Caco-2 (cell line): Measurements from ENCODE around the gene OSBPL6. TPM values are rescaled to one million over a fixed set of nuclear protein-coding genes. Genes with fewer than 3 reads are reported as not detected.

Source experiments
- BruUV-seq: library from RNA; stranded (reverse); fragments of 400-500 nt; replicated peaks from 2 replicates; lab custom pipeline; 2021; lab: Mats Ljungman, UMichigan
- CTCF ChIA-PET: fragments of 300-600 bp; sonication (Branson Sonifier 250); formaldehyde crosslinking; loops from one replicate; lab custom pipeline; 2022; ENCODE audit warnings: antibody characterized with exemption; lab: Charles Lee
- POLR2A ChIA-PET: fragments of 300-600 bp; sonication (Branson Sonifier 250); formaldehyde crosslinking; loops from one replicate; lab custom pipeline; 2022; ENCODE audit warnings: antibody characterized with exemption; lab: Charles Lee
- DNase-seq, 2 experiments: peaks; one replicate each; pipeline versions ENCODE4 v3.0.0 to v3.0.0-alpha.2; 2020 to 2022
- H3K27me3 ChIP-seq: replicated peaks from 2 replicates; pipeline ENCODE4 v1.6.0; 2011; ENCODE audit warnings: low read length; ENCODE audit not compliant: control insufficient read depth, insufficient read depth
- H3K36me3 ChIP-seq: 2 replicates; pipeline ENCODE4 v1.5.1; 2011; ENCODE audit warnings: low read length; ENCODE audit not compliant: control insufficient read depth, insufficient read depth
- H3K4me1 ChIP-seq: fragments of 250-450 bp; sonication (Bioruptor Pico); 2 replicates; pipeline ENCODE4 v1.5.1; 2020; ENCODE audit warnings: mild to moderate bottlenecking
- H3K4me3 ChIP-seq: 2 replicates; pipeline ENCODE4 v1.5.1; 2011; ENCODE audit warnings: low read depth, mild to moderate bottlenecking, control low read depth, low read length
- H3K9me3 ChIP-seq: fragments of 250-450 bp; sonication (Bioruptor Pico); 2 replicates; pipeline ENCODE4 v1.5.1; 2020; ENCODE audit warnings: mild to moderate bottlenecking, moderate library complexity
- H3K27ac Mint-ChIP-seq: one replicate; pipeline ENCODE4 v1.8.0; 2022; ENCODE audit warnings: mixed read lengths; ENCODE audit not compliant: unreplicated experiment
- H3K27me3 Mint-ChIP-seq: one replicate; pipeline ENCODE4 v1.8.0; 2022; ENCODE audit warnings: mixed read lengths; ENCODE audit not compliant: insufficient read depth, unreplicated experiment
- H3K36me3 Mint-ChIP-seq: one replicate; pipeline ENCODE4 v1.8.0; 2022; ENCODE audit warnings: mild to moderate bottlenecking, mixed read lengths; ENCODE audit not compliant: insufficient read depth, unreplicated experiment
- H3K4me1 Mint-ChIP-seq: one replicate; pipeline ENCODE4 v1.8.0; 2022; ENCODE audit warnings: low read depth, mixed read lengths; ENCODE audit not compliant: unreplicated experiment
- H3K4me3 Mint-ChIP-seq: one replicate; pipeline ENCODE4 v1.8.0; 2022; ENCODE audit warnings: mild to moderate bottlenecking, moderate library complexity, mixed read lengths; ENCODE audit not compliant: unreplicated experiment
- H3K9me3 Mint-ChIP-seq: one replicate; pipeline ENCODE4 v1.8.0; 2022; ENCODE audit warnings: mixed read lengths; ENCODE audit not compliant: unreplicated experiment
- intact Hi-C: fragments of 100-400 bp; cut with micrococcal nuclease; formaldehyde crosslinking; loops from one replicate; pipeline ENCODE4 v1.10.0; 2022; ENCODE audit not compliant: unreplicated experiment
- total RNA-seq: library from RNA; stranded (reverse); gene quantifications from 2 replicates; pipeline ENCODE4 v1.2.3, GENCODE V29; 2022
- TF ChIP-seq, protein P1 (sequence below), 2 experiments: fragments of 200-600 bp in 1 of 2; IDR thresholded peaks; 1 replicate in 1 of 2; 2 replicates in 1 of 2; pipeline versions ENCODE4 v1.5.1 to v1.8.0; 2011 to 2022; ENCODE audit warnings: antibody characterized with exemption in 1 of 2, control low read depth in 1 of 2, inconsistent platforms in 1 of 2, low read depth in 1 of 2, low read length in 1 of 2, mild to moderate bottlenecking in 1 of 2, moderate library complexity in 1 of 2; ENCODE audit not compliant: insufficient read depth in 1 of 2, severe bottlenecking in 1 of 2, unreplicated experiment in 1 of 2

OSBPL6 gene
- total RNA-seq, 1 experiment from 2014 or later: 1.5 TPM

DNA sequence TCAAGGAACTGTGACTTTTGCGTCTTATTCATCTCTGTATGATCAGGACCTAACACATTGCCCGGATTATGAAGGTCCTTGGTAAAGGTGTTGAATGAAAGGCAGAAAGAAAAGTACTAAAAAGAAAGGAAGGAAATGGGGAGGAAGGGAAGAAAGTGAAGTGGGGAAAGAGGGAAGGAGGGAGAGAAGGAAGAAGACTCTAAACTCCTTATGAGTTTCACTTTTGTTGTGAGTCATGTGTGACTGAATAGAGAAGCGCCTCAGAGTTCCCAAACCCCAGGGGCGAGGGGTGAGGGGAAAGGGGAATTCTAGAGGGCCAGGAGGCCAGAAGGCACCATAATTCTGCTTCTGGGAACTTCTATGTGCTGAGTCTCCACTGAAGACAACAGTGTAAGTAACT is 30.9 kb upstream of the OSBPL6 start:
- POLR2A ChIA-PET: no interaction called here
- DNase-seq: no peak
- no peak overlapping the region for H3K27ac Mint-ChIP-seq
- TF ChIP-seq, protein P1, sequence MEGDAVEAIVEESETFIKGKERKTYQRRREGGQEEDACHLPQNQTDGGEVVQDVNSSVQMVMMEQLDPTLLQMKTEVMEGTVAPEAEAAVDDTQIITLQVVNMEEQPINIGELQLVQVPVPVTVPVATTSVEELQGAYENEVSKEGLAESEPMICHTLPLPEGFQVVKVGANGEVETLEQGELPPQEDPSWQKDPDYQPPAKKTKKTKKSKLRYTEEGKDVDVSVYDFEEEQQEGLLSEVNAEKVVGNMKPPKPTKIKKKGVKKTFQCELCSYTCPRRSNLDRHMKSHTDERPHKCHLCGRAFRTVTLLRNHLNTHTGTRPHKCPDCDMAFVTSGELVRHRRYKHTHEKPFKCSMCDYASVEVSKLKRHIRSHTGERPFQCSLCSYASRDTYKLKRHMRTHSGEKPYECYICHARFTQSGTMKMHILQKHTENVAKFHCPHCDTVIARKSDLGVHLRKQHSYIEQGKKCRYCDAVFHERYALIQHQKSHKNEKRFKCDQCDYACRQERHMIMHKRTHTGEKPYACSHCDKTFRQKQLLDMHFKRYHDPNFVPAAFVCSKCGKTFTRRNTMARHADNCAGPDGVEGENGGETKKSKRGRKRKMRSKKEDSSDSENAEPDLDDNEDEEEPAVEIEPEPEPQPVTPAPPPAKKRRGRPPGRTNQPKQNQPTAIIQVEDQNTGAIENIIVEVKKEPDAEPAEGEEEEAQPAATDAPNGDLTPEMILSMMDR (IDR thresholded peaks at IDR 0.05; ENCODE audit: insufficient read depth in 1 of 2, low read depth in 1 of 2, low read length in 1 of 2, severe bottlenecking in 1 of 2, unreplicated experiment in 1 of 2): no peak
- peaks cover 5% of the 10 kb centered on the region for H3K27me3 Mint-ChIP-seq
- H3K4me1 ChIP-seq: no peaks in the 10 kb centered on the region
- H3K36me3 Mint-ChIP-seq: no peaks in the 10 kb centered on the region
- no peaks in the 10 kb centered on the region for H3K36me3 ChIP-seq
- no peak overlapping the region for H3K4me3 ChIP-seq
- no peaks in the 10 kb centered on the region for H3K9me3 ChIP-seq
- no peak overlapping the region for H3K4me3 Mint-ChIP-seq
- no TSS peak for BruUV-seq
- H3K4me1 Mint-ChIP-seq: no peaks in the 10 kb centered on the region
- H3K27me3 ChIP-seq: no peaks in the 10 kb centered on the region
- H3K9me3 Mint-ChIP-seq: no peaks in the 10 kb centered on the region
- CTCF ChIA-PET: no interaction called here
- intact Hi-C loops: no loop called here

DNA sequence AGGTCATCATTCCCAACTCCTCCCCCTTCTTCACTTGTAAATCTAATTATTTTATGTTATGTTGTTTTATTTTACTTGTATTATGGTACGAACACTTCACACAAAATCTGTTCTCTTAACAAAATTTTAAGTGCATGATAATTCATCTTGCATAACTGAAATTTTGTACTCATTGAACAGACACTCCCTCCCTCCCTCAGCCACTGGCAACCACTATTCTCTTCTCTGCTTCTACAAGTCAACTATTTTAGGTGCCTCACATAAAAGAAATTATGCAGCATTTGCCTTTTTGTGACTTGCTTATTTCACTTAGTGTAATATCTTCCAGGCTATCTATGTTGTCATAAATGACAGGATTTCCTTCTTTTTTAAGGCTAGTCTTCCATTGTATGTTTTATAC is 30.4 kb upstream of the OSBPL6 start:
- Mint-ChIP-seq H3K27ac (no peak overlapping the region), H3K9me3 (no peaks in the 10 kb centered on the region), H3K27me3 (peaks cover 5% of the 10 kb centered on the region), H3K4me3 (no peak overlapping the region), H3K4me1 (no peaks in the 10 kb centered on the region), H3K36me3 (no peaks in the 10 kb centered on the region)
- CTCF ChIA-PET: no interaction called here
- intact Hi-C loops: no loop called here
- DNase-seq: no peak
- H3K4me1 ChIP-seq: no peaks in the 10 kb centered on the region
- no peaks in the 10 kb centered on the region for H3K27me3 ChIP-seq
- POLR2A ChIA-PET: no interaction called here
- TF ChIP-seq, protein P1 (IDR thresholded peaks at IDR 0.05; ENCODE audit: insufficient read depth in 1 of 2, low read depth in 1 of 2, low read length in 1 of 2, severe bottlenecking in 1 of 2, unreplicated experiment in 1 of 2): no peak
- H3K4me3 ChIP-seq: no peak overlapping the region
- no TSS peak for BruUV-seq
- H3K9me3 ChIP-seq: no peaks in the 10 kb centered on the region
- H3K36me3 ChIP-seq: no peaks in the 10 kb centered on the region

DNA sequence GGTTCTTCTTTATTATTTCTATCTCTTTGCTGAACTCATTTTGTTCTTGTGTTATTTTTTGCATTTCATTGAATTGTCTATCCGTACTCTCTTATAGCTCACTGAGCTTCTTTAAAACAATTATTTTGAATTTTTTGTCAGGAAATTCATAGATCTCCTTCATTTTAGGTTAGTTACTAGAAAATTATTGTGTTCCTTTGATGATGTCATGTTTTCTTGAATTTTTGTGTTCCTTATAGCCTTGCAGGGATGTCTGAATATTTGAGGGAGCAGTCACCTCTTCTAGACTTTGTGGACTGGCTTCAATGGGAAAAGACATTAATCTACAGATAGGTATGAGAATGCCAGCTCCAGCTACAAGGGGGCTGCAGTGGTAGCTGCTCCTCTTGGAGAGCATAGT is 20.7 kb upstream of the OSBPL6 start:
- Mint-ChIP-seq H3K36me3 (no peaks in the 10 kb centered on the region), H3K27ac (no peak overlapping the region), H3K4me1 (no peaks in the 10 kb centered on the region), H3K4me3 (no peak overlapping the region), H3K27me3 (peaks cover 18% of the 10 kb centered on the region), H3K9me3 (no peaks in the 10 kb centered on the region)
- Histone ChIP-seq H3K4me3 (no peak overlapping the region), H3K36me3 (no peaks in the 10 kb centered on the region), H3K27me3 (no peaks in the 10 kb centered on the region), H3K9me3 (peaks cover 3% of the 10 kb centered on the region; the same call in 1 of the 2 replicates), H3K4me1 (no peaks in the 10 kb centered on the region)
- TF ChIP-seq, protein P1 (IDR thresholded peaks at IDR 0.05; ENCODE audit: insufficient read depth in 1 of 2, low read depth in 1 of 2, low read length in 1 of 2, severe bottlenecking in 1 of 2, unreplicated experiment in 1 of 2): no peak
- POLR2A ChIA-PET: no interaction called here
- intact Hi-C loops: no loop called here
- no TSS peak for BruUV-seq
- CTCF ChIA-PET: no interaction called here
- DNase-seq: no peak
